Measurements from ENCODE around the gene DCST2.
"Not testable (repeated sequence)": the region's sequence is repeated elsewhere in the genome, so short reads cannot be mapped to it uniquely, and the experiment has no call there.

The DCST2 gene

GRCh38 chr1:154998201-154998780 is 35.3 kb downstream of the DCST2 start:
- H2AFZ ChIP-seq (ENCODE audit: low read depth, low read length) = no peak overlapping the region
- peaks cover 52% of the 10 kb centered on the region for H3K27me3 ChIP-seq (ENCODE audit: insufficient read depth, low read length, poor library complexity)
- H3K79me2 ChIP-seq (ENCODE audit: insufficient read depth, low read length) = no peaks in the 10 kb centered on the region
- no peak for ATAC-seq (ENCODE audit: insufficient read depth, low read depth)
- no peak overlapping the region for H3K4me3 ChIP-seq (ENCODE audit: low read depth in 1 of 2, low read length in 2 of 2)
- peaks cover 37% of the 10 kb centered on the region for H3K4me1 ChIP-seq (ENCODE audit: insufficient read depth, low read length)
- no peaks in the 10 kb centered on the region for H3K36me3 ChIP-seq (ENCODE audit: insufficient read depth, low read length)
- TF ChIP-seq EZH2 (IDR thresholded peaks at IDR 0.05; ENCODE audit: borderline replicate concordance, low read depth, low read length, severe bottlenecking) = no peak
- TF ChIP-seq CTCF (IDR thresholded peaks at IDR 0.05; ENCODE audit: borderline replicate concordance, extremely low read depth, low read length, poor library complexity, severe bottlenecking) = peak; percentile 26
- H4K20me1 ChIP-seq (ENCODE audit: insufficient read depth, low read length) = peaks cover 68% of the 10 kb centered on the region
- no peak overlapping the region for H3K27ac ChIP-seq (ENCODE audit: low read length)
- peak overlapping the region; percentile 51; the same call in 1 of the 2 replicates for H3K4me2 ChIP-seq (ENCODE audit: insufficient read depth, low read length)
- H3K9ac ChIP-seq (ENCODE audit: low read depth, low read length) = no peak overlapping the region
- H3K9me3 ChIP-seq (ENCODE audit: insufficient read depth, low read length, severe bottlenecking) = no peaks in the 10 kb centered on the region
- DNase-seq = no peak

GRCh38 chr1:154996966-154997701 is 36.4 kb downstream of the DCST2 start:
- no peaks in the 10 kb centered on the region for H3K9me3 ChIP-seq (ENCODE audit: insufficient read depth, low read length, severe bottlenecking)
- H3K9ac ChIP-seq (ENCODE audit: low read depth, low read length) = no peak overlapping the region
- H3K36me3 ChIP-seq (ENCODE audit: insufficient read depth, low read length) = no peaks in the 10 kb centered on the region
- H3K27me3 ChIP-seq (ENCODE audit: insufficient read depth, low read length, poor library complexity) = peaks cover 45% of the 10 kb centered on the region
- peaks cover 37% of the 10 kb centered on the region for H3K4me1 ChIP-seq (ENCODE audit: insufficient read depth, low read length)
- H3K4me3 ChIP-seq (ENCODE audit: low read depth in 1 of 2, low read length in 2 of 2) = no peak overlapping the region
- H3K27ac ChIP-seq (ENCODE audit: low read length) = no peak overlapping the region
- TF ChIP-seq CTCF (IDR thresholded peaks at IDR 0.05; ENCODE audit: borderline replicate concordance, extremely low read depth, low read length, poor library complexity, severe bottlenecking) (no peak), EZH2 (IDR thresholded peaks at IDR 0.05; ENCODE audit: borderline replicate concordance, low read depth, low read length, severe bottlenecking) (no peak)
- no peaks in the 10 kb centered on the region for H3K79me2 ChIP-seq (ENCODE audit: insufficient read depth, low read length)
- ATAC-seq (ENCODE audit: insufficient read depth, low read depth) (no peak), DNase-seq (no peak)
- peaks cover 68% of the 10 kb centered on the region for H4K20me1 ChIP-seq (ENCODE audit: insufficient read depth, low read length)
- H3K4me2 ChIP-seq (ENCODE audit: insufficient read depth, low read length) = no peak overlapping the region
- H2AFZ ChIP-seq (ENCODE audit: low read depth, low read length) = no peak overlapping the region

- not testable (repeated sequence) for H3K4me2 ChIP-seq (ENCODE audit: insufficient read depth, low read length); H3K4me3 ChIP-seq (ENCODE audit: low read depth in 1 of 2, low read length in 2 of 2)
- H3K4me1 ChIP-seq (ENCODE audit: insufficient read depth, low read length) = peaks cover 25% of the 10 kb centered on the region
These were observed 38.1 kb downstream of the DCST2 start for GRCh38 chr1:154995301-154995983.

More at GRCh38 chr1:154995301-154995983, 38.1 kb downstream of the DCST2 start:
- peak; percentile 47 for TF ChIP-seq CTCF (IDR thresholded peaks at IDR 0.05; ENCODE audit: borderline replicate concordance, extremely low read depth, low read length, poor library complexity, severe bottlenecking)
- H3K27ac ChIP-seq (ENCODE audit: low read length); H3K9ac ChIP-seq (ENCODE audit: low read depth, low read length); H2AFZ ChIP-seq (ENCODE audit: low read depth, low read length); H3K36me3 ChIP-seq (ENCODE audit: insufficient read depth, low read length); H3K79me2 ChIP-seq (ENCODE audit: insufficient read depth, low read length); ATAC-seq (ENCODE audit: insufficient read depth, low read depth); H3K9me3 ChIP-seq (ENCODE audit: insufficient read depth, low read length, severe bottlenecking): not testable (repeated sequence)
- H4K20me1 ChIP-seq (ENCODE audit: insufficient read depth, low read length) = peaks cover 53% of the 10 kb centered on the region
- peaks cover 29% of the 10 kb centered on the region for H3K27me3 ChIP-seq (ENCODE audit: insufficient read depth, low read length, poor library complexity)
- DNase-seq = peak; percentile 43
